Esophagus squamous epithelium (tissue), 5 donors: ENCODE data around the gene FBXO11. TPM values are rescaled to one million over a fixed set of nuclear protein-coding genes. Genes with fewer than 3 reads are reported as not detected.

Source experiments
- DNase-seq: peaks from one replicate; lab custom pipeline; 2025; lab: John Stamatoyannopoulos, UW
- H3K27ac ChIP-seq, 4 donors: fragments of 200-600 bp; sonication (generic); one replicate each; pipeline ENCODE4 v1.5.1; 2016 to 2019; ENCODE audit warnings: mild to moderate bottlenecking in 1 of 4
- H3K27me3 ChIP-seq, 4 donors: fragments of 200-600 bp; sonication (generic); 1 replicate in 3 of 4; 2 replicates in 1 of 4; pipeline versions ENCODE4 v1.5.1 to v1.6.0; 2017 to 2021; ENCODE audit warnings: antibody characterized with exemption in 1 of 4
- H3K36me3 ChIP-seq, 3 donors: fragments of 200-600 bp; sonication (generic); one replicate each; pipeline ENCODE4 v1.5.1; 2016 to 2019
- H3K4me1 ChIP-seq, 3 donors: fragments of 200-600 bp; sonication (generic); one replicate each; pipeline ENCODE4 v1.5.1; 2017 to 2019
- H3K4me3 ChIP-seq, 4 donors: fragments of 200-600 bp; sonication (generic); 1 replicate in 3 of 4; 2 replicates in 1 of 4; pipeline ENCODE4 v1.5.1; 2016 to 2019; ENCODE audit warnings: mild to moderate bottlenecking in 2 of 4, moderate library complexity in 1 of 4
- H3K9me3 ChIP-seq, 3 donors: fragments of 200-600 bp; sonication (generic); one replicate each; pipeline ENCODE4 v1.5.1; 2016 to 2019
- POLR2A ChIP-seq, 4 donors: fragments of 450-650 bp; IDR thresholded peaks; one replicate each; pipeline ENCODE4 v1.6.1; 2017; ENCODE audit warnings: antibody characterized with exemption in 4 of 4, mild to moderate bottlenecking in 4 of 4, moderate library complexity in 3 of 4
- WGBS, 2 donors: methylation state at CpG; one replicate each; pipeline ENCODE4 v1.1.5; 2018; 5-methylcytosine and 5-hydroxymethylcytosine counted together
- intact Hi-C: fragments of 100-400 bp; cut with DNase I; formaldehyde crosslinking; loops from one replicate; pipeline ENCODE4 v1.15.0; 2022
- total RNA-seq, 4 donors: library from RNA; depleted of rRNA; stranded (reverse); fragments of >200 nt; gene quantifications; one replicate each; pipeline ENCODE4 v1.1.0, GENCODE V29; 2016
- TF ChIP-seq, protein P1 (sequence below), 6 experiments: fragments of 450-650 bp in 4 of 6; fragments of 200-600 bp in 2 of 6; sonication (generic) in 2 of 6; IDR thresholded peaks; one replicate each; pipeline ENCODE4 v1.5.1; 2016 to 2019; ENCODE audit warnings: antibody characterized with exemption in 6 of 6, mild to moderate bottlenecking in 4 of 6, moderate library complexity in 4 of 6
- donor health status: DM: yes; HTN: yes; CAD: no.

The FBXO11 gene
- total RNA-seq = 10 to 100 TPM; 21.0 to 50.2 (median 34.7) TPM

GRCh38 chr2:47906157-47907038 is at the start of gene FBXO11:
Gene FBXO11 (minus strand): TSS chr2:47906498. CDS start chr2:47905720, 778 bp downstream.
- intact Hi-C loops = loop anchor here (10.0 kb wide), 1 partner anchor 122 kb away; the partner anchor contains the start of gene MSH6
- TF ChIP-seq, protein P1, sequence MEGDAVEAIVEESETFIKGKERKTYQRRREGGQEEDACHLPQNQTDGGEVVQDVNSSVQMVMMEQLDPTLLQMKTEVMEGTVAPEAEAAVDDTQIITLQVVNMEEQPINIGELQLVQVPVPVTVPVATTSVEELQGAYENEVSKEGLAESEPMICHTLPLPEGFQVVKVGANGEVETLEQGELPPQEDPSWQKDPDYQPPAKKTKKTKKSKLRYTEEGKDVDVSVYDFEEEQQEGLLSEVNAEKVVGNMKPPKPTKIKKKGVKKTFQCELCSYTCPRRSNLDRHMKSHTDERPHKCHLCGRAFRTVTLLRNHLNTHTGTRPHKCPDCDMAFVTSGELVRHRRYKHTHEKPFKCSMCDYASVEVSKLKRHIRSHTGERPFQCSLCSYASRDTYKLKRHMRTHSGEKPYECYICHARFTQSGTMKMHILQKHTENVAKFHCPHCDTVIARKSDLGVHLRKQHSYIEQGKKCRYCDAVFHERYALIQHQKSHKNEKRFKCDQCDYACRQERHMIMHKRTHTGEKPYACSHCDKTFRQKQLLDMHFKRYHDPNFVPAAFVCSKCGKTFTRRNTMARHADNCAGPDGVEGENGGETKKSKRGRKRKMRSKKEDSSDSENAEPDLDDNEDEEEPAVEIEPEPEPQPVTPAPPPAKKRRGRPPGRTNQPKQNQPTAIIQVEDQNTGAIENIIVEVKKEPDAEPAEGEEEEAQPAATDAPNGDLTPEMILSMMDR (IDR thresholded peaks at IDR 0.05) = peak in 4 of 6 experiments; percentile 26 to 63 (median 51)
- TF ChIP-seq POLR2A (IDR thresholded peaks at IDR 0.05) = peak in 3 of 4 donors; percentile 33 to 85 (median 82)
- H3K36me3 ChIP-seq = no peaks in the 10 kb centered on the region
- DNase-seq = peak; percentile 91
- no peaks in the 10 kb centered on the region for H3K9me3 ChIP-seq
- peak within 1 kb of the TSS; percentile 99 to 100 (median 100) for H3K27ac ChIP-seq
- peak within 1 kb of the TSS; percentile 96 to 99 (median 98) for H3K4me3 ChIP-seq
- H3K4me1 ChIP-seq = peaks cover 0 to 38% (median 5%) of the 10 kb centered on the region in 3 donors
- 0% methylated on average over 24 to 27 of the region's 54 CpGs for WGBS, 2 donors
- H3K27me3 ChIP-seq = no peaks in the 10 kb centered on the region

DNA sequence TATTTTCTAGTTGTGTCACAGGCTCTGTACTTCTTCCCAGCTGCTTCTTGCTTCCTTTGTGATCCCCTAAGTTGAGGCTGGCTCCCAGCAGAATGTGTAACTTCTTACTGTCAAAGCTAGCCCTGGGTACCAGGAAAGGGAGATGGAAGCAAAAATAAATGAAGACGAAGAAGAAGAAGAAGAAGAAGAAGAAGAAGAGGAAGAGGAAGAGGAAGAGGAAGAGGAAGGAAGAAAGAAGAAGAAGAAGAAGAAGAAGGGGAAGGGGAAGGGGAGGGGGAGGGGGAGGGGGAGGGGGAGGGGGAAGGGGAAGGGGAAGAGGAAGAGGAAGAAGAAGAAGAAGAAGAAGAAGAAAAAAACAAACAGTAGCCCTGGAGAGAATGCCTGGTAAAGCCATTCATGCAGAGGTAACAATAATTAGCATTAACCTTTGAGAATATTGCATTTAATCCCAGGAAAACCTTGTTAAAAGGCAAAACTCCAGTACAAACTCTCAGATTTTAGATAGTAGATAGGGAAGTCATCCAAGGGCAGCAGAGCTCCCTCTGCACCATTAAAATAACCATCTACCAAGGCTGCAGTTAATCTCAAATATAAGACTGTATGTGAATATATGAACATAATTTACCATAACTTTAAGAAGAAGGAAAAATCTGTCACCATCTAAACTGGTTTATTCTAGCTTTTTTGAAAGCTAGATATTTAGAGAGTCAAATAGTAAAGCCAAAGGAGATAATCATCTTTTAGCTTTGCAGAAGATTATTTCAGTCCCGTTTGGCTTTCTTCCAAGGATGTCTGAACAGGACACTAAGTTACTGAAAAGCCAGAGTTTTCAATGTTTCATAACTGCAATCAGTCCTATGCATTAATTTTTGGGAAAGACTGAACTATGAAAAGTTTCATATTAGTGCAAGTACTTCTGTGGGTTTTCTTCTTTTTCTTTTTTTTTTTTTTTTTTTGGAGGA is 44.3 kb upstream of the FBXO11 start:
- Histone ChIP-seq H3K27me3 (no peaks in the 10 kb centered on the region), H3K9me3 (no peaks in the 10 kb centered on the region), H3K27ac (no peak overlapping the region), H3K36me3 (no peaks in the 10 kb centered on the region), H3K4me1 (no peaks in the 10 kb centered on the region), H3K4me3 (no peak overlapping the region)
- no peak for DNase-seq
- intact Hi-C loops = no loop called here
- TF ChIP-seq, protein P1 (IDR thresholded peaks at IDR 0.05) = no peak
- TF ChIP-seq POLR2A (IDR thresholded peaks at IDR 0.05) = no peak
- 52 to 60% methylated on average over 1 to 2 of the region's 2 CpGs for WGBS, 2 donors

DNA sequence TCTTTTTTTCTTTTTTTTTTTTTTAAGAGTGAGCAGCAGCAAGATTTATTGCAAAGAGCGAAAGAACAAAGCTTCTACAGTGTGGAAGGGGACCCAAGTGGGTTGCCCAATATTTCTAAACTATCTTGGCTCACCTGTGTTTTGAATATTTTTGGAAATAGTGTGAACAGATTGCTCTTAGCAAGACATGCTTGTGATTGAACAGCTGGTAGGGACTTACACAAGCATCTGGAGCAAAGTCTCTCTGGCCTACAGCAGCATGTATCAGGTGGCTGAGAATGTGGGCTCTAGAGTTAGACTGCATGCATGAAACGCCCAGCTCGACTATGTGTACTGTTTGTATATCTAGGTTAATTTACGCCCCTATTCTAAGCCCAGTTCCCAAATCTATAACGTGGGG is 40.3 kb upstream of the FBXO11 start:
- DNase-seq = no peak
- Histone ChIP-seq H3K27ac (no peak overlapping the region), H3K36me3 (no peaks in the 10 kb centered on the region), H3K4me3 (no peak overlapping the region), H3K27me3 (no peaks in the 10 kb centered on the region), H3K4me1 (no peaks in the 10 kb centered on the region), H3K9me3 (no peaks in the 10 kb centered on the region)
- TF ChIP-seq, protein P1 (IDR thresholded peaks at IDR 0.05) = no peak
- TF ChIP-seq POLR2A (IDR thresholded peaks at IDR 0.05) = no peak
- intact Hi-C loops = no loop called here
- WGBS, 2 donors = 70 to 84% methylated on average over 5 of the region's 5 CpGs

DNA sequence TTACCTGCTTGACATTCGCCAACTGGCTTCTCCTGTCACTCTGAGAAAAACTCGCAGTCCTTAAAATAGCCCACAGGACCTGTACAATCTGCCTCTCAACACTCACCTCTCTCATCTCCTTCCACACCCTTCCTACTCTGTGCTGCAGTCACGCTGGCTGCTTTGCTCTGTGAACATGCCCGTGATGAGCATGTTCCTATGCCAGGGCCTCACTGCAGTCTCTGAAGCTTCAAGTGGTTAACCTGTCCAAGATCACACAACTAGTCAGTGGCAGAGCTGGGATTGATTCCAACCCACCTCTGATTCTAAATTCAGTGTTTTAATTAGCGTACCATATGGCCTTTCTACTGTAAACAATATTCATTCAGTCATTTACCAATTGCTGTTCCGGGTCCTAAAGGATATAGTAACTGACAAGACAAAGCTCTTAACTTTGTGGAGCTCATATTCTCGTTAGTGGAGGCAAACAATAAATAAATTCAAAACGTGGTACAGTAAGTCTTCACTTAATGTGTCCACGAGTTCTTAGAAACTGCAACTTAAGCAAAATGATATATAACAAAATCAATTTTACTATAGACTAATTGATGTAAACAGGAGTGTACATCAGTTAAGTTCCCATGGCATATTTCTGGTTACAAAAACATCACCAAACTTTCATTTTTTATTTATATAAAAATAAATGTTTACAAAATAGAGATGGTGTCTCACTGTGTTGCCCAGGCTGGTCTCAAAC is 38.9 kb upstream of the FBXO11 start:
- no peaks in the 10 kb centered on the region for H3K27me3 ChIP-seq
- DNase-seq = no peak
- TF ChIP-seq POLR2A (IDR thresholded peaks at IDR 0.05) = no peak
- TF ChIP-seq, protein P1 (IDR thresholded peaks at IDR 0.05) = no peak
- no peaks in the 10 kb centered on the region for H3K4me1 ChIP-seq
- H3K27ac ChIP-seq = no peak overlapping the region
- H3K36me3 ChIP-seq = no peaks in the 10 kb centered on the region
- WGBS, 2 donors = 70 to 77% methylated on average over 9 of the region's 9 CpGs
- no peak overlapping the region for H3K4me3 ChIP-seq
- no peaks in the 10 kb centered on the region for H3K9me3 ChIP-seq
- intact Hi-C loops = no loop called here
